Left hindlimb (tissue), 1 donor: Measurements from ENCODE around the gene NEUROD1.

ENCODE experiments used
- DNase-seq: peaks from one replicate; pipeline ENCODE4 v3.0.0-alpha.2; 2018

The NEUROD1 gene

DNA sequence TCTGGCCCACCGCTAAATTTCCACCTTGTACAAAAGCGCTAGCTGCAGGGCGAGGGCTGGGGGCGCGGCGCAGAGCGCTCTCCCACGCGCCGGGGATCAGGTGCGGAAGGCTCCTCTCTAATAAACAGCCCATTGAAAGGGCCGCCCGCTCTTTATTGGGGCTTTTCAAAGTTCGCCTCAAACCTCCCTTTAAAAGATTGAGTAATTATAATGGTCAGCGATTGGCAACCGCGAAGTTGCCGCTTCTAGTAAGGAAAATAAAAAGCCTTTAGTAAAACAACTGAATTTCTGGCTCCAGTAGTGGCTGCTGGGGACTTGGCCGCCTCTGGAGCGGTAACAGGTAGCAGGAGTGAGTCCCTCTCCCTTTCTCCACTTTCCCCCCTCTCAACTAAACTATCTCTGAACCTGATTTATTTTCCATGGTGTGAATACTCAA, 755 bp downstream of the NEUROD1 start:
- no peak for DNase-seq

DNA sequence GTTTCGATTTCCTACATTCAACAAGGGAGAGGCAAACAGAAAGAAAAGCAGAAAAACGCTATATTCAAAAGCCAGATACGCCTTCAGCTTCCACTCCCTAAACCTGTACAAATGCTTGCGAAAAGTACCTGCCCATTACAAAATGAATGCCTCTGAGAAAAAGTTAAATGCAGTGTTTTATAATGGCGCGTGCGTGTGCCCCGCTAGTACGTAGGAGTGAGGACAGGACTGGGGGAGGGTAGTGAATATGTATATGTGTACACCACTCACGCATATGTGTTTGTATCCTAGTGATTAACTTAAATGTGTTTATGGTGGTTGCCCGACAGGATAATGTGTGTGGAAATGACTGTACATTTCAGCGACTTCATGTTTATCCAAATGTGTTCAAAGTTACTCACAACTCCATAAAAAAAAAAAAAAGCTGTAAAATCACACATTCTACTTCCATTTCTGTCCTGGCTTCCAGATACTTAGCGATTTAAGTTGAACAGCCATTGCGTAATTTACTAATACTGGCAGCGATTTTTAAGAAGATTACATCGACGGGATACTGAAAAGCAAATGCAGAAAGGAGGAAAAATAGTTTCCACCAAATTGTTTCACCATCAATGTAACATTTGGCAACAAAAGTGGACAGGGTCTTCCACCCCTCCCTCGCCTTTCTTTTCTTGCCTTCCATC, 1.3 kb downstream of the NEUROD1 start:
- DNase-seq = no peak

DNA sequence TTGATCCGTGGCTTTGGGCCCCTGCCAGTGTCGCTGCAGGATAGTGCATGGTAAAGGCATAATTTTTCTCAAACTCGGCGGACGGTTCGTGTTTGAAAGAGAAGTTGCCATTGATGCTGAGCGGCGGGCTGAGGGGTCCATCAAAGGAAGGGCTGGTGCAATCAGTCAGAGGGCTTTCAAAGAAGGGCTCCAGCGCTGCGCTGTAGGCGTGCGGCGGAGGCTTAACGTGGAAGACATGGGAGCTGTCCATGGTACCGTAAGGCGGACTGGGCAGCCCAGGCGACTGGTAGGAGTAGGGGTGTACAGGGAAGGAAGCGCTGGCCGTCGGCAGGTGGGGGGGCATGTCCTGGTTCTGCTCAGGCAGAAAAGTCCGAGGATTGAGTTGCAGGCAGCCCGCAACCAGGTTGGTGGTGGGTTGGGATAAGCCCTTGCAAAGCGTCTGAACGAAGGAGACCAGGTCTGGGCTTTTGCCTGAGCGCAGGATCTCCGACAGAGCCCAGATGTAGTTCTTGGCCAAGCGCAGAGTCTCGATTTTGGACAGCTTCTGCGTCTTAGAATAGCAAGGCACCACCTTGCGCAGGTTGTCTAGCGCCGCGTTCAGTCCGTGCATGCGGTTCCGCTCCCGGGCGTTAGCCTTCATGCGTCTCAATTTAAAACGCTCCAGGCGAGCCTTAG, 2.3 kb downstream of the NEUROD1 start:
- peak; percentile 84 for DNase-seq

DNA sequence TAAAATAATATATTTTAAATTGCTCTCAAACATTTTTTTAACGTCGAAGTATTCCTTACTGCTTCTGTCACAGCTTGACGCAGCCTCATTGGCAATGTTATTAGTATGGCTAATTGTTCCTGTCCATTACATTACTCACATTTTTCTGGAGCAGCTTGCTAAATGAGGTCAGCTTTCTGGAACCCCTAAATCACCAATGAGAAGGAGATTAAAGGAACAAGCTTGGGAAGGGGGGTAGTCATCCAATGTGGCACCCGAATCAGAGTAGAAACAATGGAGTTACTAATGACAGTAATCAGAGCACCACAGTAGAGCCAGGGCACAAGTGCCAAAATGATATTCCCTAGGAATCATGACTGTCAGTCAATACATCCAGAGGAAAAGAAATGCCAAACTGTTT, 5.1 kb downstream of the NEUROD1 start:
- DNase-seq = no peak

DNA sequence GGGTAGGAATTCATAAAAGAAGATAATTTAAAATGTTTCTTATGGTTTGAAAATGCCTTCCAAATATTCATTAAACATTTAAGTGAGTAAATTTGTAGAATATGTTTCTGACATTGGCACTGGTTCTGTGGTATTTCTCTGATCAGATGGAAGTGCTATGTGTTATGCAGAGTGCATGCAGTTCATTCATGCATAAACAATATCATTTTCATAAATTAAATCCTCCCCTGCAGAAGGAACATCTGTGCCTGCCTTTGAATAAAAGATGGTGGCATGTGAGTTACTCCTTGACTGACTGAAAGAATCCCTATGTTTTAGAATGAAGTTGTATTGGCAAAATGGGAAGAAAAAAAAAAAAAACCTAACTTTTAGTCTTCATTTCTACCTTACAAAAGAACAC, 5.9 kb downstream of the NEUROD1 start:
- no peak for DNase-seq

DNA sequence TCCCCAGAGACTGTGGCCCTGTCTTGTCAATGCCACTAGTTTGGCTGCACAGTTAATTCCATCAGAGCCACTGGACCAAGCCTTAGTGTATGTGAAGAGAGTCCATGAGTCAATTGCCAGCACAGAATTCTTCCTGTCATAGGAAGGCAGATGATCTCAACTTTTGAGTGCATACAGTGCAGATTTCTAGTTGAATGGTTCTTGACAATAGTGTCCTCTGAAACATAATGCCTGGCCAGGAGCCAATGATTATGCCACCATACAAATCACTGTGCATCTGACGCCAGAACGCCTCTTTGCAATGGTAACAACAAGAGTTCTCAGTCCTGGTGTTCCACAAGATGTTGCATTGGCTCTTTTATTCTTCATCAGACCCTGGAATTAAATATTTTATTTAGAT, 7.1 kb downstream of the NEUROD1 start:
- no peak for DNase-seq

DNA sequence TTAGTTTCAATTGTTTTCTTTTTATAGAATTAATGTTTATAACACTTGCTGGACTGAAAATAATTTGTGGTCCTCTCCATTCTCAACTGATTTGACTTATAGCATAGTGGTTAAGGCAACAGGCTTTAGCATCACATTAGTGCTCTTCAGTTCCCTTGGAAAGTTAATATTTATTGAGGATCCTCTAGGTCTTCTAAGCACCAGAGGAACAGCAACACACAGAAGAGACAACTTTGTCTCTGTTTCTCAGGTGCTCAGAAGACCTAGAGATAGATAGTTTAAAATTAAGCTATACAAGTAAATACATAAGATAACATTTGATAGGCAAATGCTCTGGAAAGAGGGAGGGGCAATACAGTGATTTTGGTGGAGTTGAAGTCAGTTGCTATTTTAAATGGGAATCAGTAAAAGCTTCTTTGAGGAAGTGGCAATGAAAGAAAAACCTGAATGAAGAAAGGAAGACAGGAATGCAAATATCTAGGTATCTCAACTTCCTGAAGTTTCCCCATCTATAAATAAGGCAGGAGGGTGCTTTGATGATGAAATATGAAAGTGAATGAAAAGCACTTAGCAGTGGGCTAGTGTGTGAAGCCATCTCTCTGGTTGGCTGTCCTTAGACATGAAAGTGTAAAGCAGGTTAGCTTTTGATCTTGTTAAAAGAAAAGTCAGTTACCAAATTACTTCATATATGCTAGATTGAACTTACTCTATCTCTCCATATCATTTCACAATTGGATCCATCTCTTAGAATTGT, 7.9 kb downstream of the NEUROD1 start:
- no peak for DNase-seq

DNA sequence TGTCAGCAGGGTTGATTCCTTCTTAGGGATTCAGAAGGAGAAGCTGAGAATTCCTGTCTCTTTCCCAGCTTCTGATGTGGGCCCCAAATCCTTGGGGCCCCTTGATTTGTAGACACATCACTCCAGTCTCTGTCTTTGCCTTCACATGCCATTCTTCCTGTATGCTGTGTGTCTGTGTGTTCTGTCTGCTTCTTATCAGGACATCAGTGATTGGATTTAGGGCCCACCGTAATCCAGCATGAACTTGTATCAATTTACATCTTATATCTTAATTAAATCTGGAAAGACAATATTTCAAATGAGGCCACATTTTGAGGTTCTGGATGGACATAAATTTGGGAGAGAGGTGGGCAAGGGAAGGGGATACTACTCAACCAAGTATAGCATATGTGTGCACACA, 9.7 kb downstream of the NEUROD1 start:
- DNase-seq = no peak

DNA sequence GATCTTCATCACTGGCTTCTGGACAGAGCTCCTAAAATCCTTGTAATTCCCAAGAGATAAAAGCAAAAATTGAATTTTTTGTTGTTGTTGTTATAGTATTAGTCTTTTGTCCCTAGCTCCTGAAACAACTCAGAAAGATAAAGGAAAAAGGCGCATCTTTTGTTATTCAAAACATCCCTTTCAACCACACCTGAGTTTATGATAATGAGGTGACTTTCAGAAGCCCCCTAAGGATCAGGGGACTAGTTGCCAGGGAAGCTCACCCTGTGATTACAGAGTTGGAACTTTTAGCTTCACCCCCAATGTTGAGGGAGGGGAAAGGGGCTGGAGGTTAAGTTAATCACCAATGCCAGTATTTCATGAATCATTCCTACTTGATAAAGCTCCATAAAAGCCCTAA, 13.1 kb downstream of the NEUROD1 start:
- DNase-seq = no peak

DNA sequence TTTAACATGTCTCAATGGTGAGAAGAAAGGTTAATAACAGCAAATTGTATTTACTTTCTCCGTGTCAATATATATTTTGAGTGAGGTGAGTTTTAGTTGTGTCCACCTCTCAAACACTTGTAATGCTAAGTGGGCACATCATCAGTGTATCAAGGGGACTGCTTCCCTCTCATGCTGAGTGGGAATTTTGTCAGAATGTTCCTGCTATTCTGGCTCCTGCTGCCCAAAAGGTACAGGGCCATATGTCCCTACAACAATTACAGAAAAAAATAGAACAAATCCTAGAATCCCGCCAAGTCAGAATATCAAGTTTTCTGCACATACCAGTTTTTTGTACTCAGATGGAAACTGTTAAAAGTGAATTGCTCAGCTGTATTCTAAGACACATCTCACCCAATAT, 18.0 kb downstream of the NEUROD1 start:
- DNase-seq = no peak

DNA sequence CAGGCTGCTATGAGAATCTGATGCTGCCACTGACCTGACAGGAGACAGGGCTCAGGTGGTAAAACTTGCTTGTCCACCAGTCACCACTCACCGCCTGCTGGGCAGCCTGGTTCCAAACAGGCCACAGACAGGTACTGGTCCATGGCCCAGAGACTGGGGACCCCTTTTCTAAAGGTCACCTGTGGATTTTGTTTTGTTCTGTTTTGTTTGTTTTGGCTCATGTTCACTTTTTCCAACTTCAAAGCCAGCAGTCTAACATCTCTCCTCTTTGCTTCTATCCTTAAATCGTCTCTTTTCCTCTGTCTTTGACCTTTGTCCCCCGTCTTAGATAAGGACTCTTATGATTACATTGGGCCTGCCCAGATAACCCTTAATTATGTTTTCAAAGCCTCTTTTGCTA, 20.1 kb downstream of the NEUROD1 start:
- DNase-seq = no peak

DNA sequence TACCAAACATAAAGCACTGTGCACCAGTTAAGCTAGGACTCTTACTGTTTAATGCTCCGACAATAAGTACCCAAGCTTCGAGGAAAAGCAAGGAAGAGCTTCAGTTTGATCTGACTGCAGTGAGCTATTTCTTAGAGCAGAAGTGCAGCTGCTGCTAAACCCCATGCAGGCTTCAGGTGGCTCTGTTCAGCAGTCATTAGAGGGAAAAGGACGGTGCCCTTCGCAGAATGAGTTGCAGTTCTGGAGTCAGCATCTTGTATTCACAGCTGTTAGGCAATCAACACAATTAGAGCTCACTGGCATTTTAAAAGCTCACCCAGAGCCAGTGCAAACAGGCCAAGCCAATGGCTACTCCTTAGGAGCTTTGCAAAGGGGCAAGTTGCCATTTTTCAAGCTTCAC, 21.9 kb downstream of the NEUROD1 start:
- no peak for DNase-seq

DNA sequence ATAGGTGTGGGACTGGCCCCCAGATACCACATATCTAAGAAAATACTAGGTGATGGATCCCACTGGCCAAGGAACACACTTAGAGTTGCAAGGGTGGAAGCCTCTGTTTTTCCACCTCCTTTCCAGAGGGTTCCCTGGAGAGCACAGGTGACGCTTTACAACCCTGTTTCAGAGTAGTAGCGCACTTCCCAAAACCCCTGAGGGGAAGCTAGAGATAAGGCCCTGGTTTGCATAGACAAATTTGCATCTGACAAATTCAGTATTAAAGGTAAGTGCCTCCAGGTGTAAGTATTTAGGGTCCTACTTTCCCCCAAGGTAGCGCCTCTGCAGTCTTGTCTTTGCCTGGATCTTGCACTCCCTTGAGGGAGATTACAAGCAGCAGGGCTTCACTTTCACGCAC, 22.9 kb downstream of the NEUROD1 start:
- no peak for DNase-seq

DNA sequence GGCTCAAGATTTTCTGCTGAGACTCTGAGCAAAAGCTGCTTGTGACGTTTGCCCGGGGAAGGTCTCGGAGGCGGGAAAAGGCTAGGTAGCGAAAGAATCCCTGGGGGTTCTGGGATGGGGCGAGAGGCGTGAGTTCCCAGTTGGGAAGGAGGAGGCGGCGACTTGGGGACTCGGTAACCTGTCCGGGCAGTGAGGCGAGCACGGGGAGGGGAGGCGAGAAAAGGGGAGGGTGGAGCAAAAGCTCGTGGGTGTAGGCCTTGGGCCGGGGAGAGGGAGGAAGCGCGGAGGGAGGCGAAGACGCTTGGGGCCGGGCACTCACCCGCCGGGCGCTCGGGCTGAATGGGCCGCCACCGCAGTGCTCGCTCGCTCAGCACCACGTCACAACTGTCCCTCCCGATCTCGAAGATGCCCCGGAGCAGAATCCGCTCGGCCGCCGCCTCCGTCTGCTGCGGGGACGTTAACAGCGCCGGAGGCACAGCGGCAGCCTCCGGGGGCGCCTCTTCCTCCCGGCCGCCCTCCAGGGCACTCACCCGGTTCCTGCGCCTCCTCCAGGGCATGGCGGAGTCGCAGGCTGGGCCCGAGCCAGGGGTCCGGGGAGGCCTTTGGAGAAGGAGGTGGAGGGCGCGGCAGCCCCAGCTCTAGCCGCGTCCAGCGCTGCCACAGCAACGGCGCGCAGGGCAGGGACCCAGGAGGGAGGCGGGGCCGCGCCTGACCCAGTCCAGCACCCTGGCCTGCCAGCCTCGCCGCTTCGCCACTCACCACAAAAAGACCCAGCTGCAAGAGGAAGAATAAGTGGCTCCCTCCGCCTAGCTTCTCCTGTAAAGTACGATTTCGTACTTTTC, 23.6 kb downstream of the NEUROD1 start, which contains the start of gene CERKL:
TSS of gene CERKL (minus strand) at position 656 of the 842 bp plus-strand sequence. CDS start at position 557, 99 bp downstream.
- peak; percentile 39 for DNase-seq

DNA sequence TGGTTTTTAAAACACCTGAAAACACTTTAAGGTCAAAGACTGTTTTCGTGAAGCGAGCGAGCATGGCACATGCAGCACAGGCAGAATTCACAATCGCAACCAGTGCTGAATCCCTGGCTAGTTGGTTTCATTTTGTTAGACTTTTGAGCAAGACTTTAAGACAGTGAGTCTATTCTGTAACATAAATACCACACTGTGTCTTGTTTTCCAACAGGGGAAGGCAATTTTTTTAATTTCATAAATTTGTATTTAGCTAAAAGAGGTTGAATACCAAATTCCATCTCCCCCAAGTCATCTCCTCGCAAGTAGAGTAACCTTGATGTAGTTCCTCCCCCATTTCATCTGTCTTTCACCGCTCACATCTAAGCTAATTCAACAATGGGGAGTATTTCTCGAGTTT, 24.8 kb downstream of the NEUROD1 start:
- no peak for DNase-seq

DNA sequence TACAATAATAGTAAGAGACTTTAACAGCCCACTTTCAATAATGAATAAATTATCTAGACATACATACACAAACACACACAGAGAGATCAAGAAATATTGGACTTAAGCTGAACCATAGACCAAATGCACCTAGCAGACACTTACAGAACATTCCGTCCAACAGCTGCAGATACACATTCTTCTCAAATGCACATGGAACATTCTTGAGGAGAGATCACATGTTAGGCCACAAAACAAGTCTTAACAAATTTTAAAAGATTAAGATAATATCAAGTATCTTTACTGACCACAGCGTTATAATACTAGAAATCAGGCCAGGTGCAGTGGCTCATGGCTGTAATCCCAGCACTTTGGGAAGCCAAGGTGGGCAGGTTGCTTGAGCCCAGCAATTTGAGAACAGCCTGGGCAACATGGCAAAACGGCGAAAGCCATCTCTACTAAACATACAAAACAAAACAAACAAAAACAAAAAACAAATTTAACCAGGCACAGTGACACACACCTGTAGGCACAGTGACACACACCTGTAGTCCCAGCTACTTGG, 30.8 kb downstream of the NEUROD1 start:
- no peak for DNase-seq

DNA sequence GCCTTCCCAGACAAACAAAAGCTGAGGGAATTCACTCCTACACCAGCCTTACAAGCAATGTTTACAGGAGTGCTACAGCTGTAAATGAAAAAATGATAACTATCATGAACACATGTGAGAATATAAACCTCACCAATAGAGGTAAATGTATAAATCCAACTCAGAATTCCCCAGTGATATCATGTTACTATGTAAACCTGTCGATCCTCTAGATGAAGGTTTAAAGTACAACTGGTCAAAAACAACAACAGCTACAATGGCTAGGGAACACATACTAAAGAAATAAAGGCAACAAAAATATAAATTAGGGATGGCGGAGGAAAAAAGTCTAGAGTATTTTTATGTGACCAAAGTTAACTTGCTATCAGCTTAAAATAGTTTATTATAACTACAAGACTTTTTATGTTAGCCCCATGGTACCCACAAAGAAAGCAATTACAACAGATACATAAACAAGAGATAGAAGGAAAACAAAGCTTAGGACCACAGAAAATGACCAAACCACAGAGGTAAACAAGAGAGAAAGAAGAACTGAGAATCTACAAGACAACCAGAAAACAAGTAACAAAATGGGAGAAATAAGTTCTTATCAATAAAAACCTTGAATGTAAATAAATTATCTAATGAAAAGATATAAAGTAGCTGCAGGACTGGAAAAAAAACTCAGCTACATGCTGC, 31.7 kb downstream of the NEUROD1 start:
- no peak for DNase-seq

DNA sequence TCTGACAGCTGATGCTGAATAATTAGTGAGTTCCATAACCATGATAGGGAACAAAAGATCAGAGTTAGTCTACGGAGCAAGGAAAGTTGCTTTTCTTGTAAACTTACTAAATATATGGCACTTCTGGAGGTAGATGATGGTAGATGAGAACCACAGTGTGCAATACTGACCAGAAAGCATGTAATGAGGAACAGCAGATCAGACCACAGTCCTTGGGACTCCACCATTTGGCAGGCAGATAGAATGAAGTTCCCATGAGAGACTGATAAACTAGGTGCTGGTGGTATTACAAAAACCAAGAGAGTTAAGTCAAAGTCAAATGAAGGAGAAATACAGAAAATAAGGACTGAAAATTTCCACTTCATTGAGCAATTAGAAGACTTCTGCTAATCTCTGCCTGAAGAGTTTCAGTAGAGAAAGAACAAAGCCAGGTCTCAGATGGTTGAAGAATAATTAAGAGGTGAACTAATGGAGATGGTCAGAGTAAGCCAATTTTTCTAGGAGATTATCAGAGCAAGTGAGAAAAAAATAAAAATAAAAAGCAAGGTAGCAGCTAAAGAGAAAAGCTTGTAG, 33.8 kb downstream of the NEUROD1 start:
- DNase-seq = no peak

DNA sequence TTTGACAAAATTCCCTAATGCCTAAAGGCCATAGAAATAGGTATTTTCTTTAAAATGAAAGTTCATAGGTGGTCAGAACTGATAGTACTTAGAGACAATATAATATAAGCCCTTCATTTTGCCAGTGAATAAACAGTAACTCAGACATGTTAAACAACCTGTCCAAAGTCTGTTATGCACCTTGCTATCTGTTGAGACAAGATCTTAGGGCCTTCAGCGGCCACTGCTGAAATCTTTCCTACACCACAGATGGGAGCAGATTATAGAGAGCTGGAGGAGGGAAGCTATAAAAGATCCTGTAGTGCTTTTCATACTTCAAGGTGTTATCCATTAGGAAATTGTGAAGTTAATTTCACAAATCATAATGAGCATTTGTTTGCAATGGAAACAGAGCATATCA, 37.2 kb downstream of the NEUROD1 start:
- DNase-seq = no peak

DNA sequence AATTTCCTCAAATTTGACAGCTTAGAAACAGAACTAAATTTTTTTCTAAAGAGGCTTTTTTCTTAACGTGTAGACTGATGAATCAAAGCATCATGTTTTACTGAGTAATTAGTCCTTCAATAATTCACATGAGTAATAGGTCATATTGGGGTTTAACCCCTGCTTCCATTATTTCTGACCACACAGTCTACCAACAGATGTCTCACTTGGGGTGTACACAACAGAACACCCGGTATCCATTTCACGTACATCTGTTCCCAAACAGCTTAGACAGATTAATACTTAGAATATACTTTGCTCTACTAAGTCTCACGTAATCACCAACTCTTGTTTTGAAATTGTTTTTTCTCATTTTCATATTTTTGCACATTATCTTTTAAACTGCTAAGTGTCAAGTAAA, 38.2 kb downstream of the NEUROD1 start:
- no peak for DNase-seq

DNA sequence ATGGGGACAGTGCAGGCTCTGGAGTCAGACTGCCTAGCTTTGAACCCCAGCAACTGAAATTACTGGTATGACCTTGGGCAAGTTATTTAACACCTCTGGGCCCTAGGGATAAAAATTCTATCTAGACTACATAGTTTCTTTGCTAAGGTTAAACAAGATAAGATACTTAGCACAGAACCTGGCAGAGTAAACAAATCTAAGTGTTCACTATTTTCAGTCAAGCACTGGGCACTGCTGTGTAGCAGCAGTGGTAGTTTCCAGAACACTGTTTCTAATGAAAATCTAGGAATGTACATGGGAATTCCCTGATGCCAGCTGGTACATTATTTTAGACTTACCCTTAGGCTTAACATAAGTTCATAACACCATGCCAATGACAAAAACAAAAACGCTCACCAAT, 40.6 kb downstream of the NEUROD1 start:
- DNase-seq = no peak
